HepG2 (cell line): Measurements from ENCODE around the gene ARL8A. TPM values are rescaled to one million over a fixed set of nuclear protein-coding genes. Genes with fewer than 3 reads are reported as not detected.
A peak's percentile ranks its signal among the peaks of the same experiment; 100 is the strongest.

Source experiments
- ATAC-seq: fragments of 200-7000 bp; cut with Tn5 transposase; 3 replicates; pipeline ENCODE4 v1.9.1; 2020; ENCODE audit warnings: mild to moderate bottlenecking, moderate library complexity
- BruUV-seq: library from RNA; stranded (reverse); fragments of 400-500 nt; replicated peaks from 2 replicates; lab custom pipeline; 2021; lab: Mats Ljungman, UMichigan
- CTCF ChIA-PET: fragments of 300-600 bp; formaldehyde crosslinking; extraction: SDS; loops from one replicate; lab custom pipeline; 2021; ENCODE audit warnings: low total read pairs, inconsistent platforms, low intra/inter-chr PET ratio; lab: Yijun Ruan, JAX
- POLR2A ChIA-PET: fragments of 350-600 bp; sonication (Branson Sonifier 250); formaldehyde crosslinking; loops from one replicate; lab custom pipeline; 2020; ENCODE audit warnings: antibody characterized with exemption, inconsistent platforms; lab: Yijun Ruan, JAX
- DNase-seq: peaks from one replicate; pipeline ENCODE4 v3.0.0-alpha.2; 2015; ENCODE audit warnings: low spot score
- FAIRE-seq: peaks from 3 replicates; lab custom pipeline; 2011; peaks lifted over from hg19 to GRCh38; lab: Jason Lieb, UNC
- H2AFZ ChIP-seq: one replicate; pipeline ENCODE4 v1.6.1; 2011; ENCODE audit warnings: low read length, inconsistent platforms
- H3K27ac ChIP-seq: fragments of 300-600 bp; 3 replicates; pipeline ENCODE4 v1.8.0; 2011; ENCODE audit warnings: mixed run types, mild to moderate bottlenecking, mixed read lengths, low read length, inconsistent platforms; ENCODE audit not compliant: insufficient read depth; ENCODE audit errors: extremely low read length
- H3K27me3 ChIP-seq, 2 experiments: fragments of 200-600 bp in 1 of 2; 2 replicates in 1 of 2; 3 replicates in 1 of 2; pipeline versions ENCODE4 v1.6.0 to v1.8.0; 2011; ENCODE audit warnings: low read length in 2 of 2, mild to moderate bottlenecking in 2 of 2, moderate library complexity in 2 of 2, inconsistent platforms in 1 of 2; ENCODE audit not compliant: insufficient read depth in 2 of 2, control insufficient read depth in 1 of 2
- H3K36me3 ChIP-seq, 2 experiments: fragments of 200-600 bp in 1 of 2; replicated peaks in 1 of 2; 2 replicates in 1 of 2; 3 replicates in 1 of 2; pipeline versions ENCODE4 v1.5.1 to v1.8.0; 2011; ENCODE audit warnings: low read length in 2 of 2, inconsistent platforms in 1 of 2; ENCODE audit not compliant: insufficient read depth in 2 of 2, control insufficient read depth in 1 of 2
- H3K4me1 ChIP-seq: 2 replicates; pipeline ENCODE4 v1.5.1; 2012; ENCODE audit warnings: low read length, inconsistent platforms; ENCODE audit not compliant: insufficient read depth
- H3K4me2 ChIP-seq: 2 replicates; pipeline ENCODE4 v1.6.0; 2011; ENCODE audit warnings: low read depth, low read length, inconsistent platforms
- H3K4me3 ChIP-seq, 3 experiments: fragments of 200-600 bp in 1 of 3; sonication (generic), shearing (Covaris generic) in 1 of 3; replicated peaks in 1 of 3; 2 replicates each; pipeline ENCODE4 v1.5.1; 2011 to 2016; ENCODE audit warnings: low read length in 3 of 3, inconsistent platforms in 2 of 3, low read depth in 2 of 3, mild to moderate bottlenecking in 2 of 3, control low read depth in 1 of 3, mixed read lengths in 1 of 3; ENCODE audit not compliant: insufficient read depth in 1 of 3
- H3K79me2 ChIP-seq: one replicate; pipeline ENCODE4 v1.6.1; 2011; ENCODE audit warnings: low read length, inconsistent platforms; ENCODE audit not compliant: insufficient read depth
- H3K9ac ChIP-seq: 2 replicates; pipeline ENCODE4 v1.6.0; 2011; ENCODE audit warnings: mild to moderate bottlenecking, low read depth, low read length, inconsistent platforms; ENCODE audit not compliant: insufficient read depth
- H3K9me3 ChIP-seq: 2 replicates; pipeline ENCODE4 v1.5.1; 2012; ENCODE audit warnings: mild to moderate bottlenecking, low read length
- H4K20me1 ChIP-seq: 2 replicates; pipeline ENCODE4 v1.6.0; 2011; ENCODE audit warnings: inconsistent platforms, mild to moderate bottlenecking, low read length, moderate library complexity; ENCODE audit not compliant: insufficient read depth
- HMGXB3 ChIP-seq: sonication (generic); formaldehyde crosslinking; IDR thresholded peaks from 2 replicates; pipeline ENCODE4 v1.4.0; 2020; ENCODE audit warnings: missing genetic modification reagents, borderline replicate concordance
- HNRNPL ChIP-seq: fragments of 200-400 bp; formaldehyde crosslinking; IDR thresholded peaks from 2 replicates; pipeline ENCODE4 v1.6.1; 2017; ENCODE audit warnings: mild to moderate bottlenecking, low read depth, low read length
- WGBS: methylation state at CpG from one replicate; pipeline ENCODE4 v1.1.6; 2017; ENCODE audit warnings: low lambda C conversion rate; 5-methylcytosine and 5-hydroxymethylcytosine counted together
- in situ Hi-C: cut with HindIII; loops from 2 replicates; pipeline ENCODE4 v1.10.0; 2017; ENCODE audit warnings: low pct_unique_long_range_greater_than_20kb; ENCODE audit not compliant: extremely low pct_ligation_motif_present
- intact Hi-C: fragments of 100-400 bp; cut with micrococcal nuclease; formaldehyde crosslinking; loops from one replicate; pipeline ENCODE4 v1.10.0; 2022; ENCODE audit not compliant: unreplicated experiment
- polyA plus RNA-seq, 8 experiments: library from polyadenylated mRNA; depleted of rRNA in 3 of 8; stranded (reverse) in 7 of 8; unstranded in 1 of 8; fragments of >200 nt; fragmentation: Illumina TruSeq in 4 of 8; extraction: Trizol in 4 of 8; gene quantifications; 2 replicates each; pipeline versions ENCODE4 v1.2.1 to v1.2.3, GENCODE V29; 2011 to 2016; ENCODE audit warnings: low read depth in 4 of 8, missing spikeins in 1 of 8, mixed read lengths in 1 of 8; ENCODE audit not compliant: insufficient read depth in 1 of 8
- total RNA-seq, 5 experiments: library from RNA; depleted of rRNA; stranded (reverse); fragments of >200 nt; fragmentation: Illumina TruSeq; extraction: Trizol; gene quantifications; 2 replicates each; pipeline ENCODE4 v1.2.3, GENCODE V29; 2016; ENCODE audit warnings: low read depth in 1 of 5

Gene ARL8A
- total and polyA plus RNA-seq, 2 of the 13 experiments (the other 11 are each of a cell fraction or from before 2014, with no cell fraction given), result 2.7 to 23.4 TPM

DNA sequence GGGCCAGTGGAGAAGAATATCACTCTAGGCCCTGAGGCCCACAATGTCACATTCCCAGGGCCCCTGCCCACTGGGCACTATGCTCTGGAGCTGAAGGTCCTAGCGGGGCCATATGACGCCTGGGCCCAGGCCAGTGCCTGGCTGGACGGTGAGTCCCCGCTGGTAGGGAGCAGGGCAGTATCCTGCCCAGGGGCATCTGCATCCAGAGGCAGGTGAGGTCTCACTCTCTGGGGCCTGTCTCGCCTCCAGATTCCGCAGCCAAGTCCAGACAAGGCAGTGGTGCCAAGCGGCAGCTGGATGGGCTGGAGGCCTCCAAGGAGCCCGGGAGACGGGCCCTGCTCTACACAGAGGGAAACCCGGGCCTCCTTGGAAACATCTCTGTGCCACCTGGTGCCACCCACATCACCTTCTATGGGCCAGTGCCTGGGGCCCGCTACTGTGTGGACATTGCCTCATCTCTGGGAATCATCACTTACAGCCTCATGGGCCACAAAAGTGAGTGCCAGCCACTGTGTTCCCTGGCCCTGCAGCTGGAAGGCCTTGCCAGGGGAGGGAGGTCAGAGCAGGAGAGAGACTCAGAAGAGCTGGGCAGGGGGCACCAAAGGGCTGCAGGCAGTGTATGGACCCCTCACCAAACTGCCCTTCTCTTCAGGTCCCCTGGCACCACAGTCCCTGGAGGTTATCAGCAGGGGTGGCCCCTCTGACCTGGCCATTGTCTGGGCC is 26.9 kb upstream of the ARL8A start:
- TF ChIP-seq HMGXB3 (CRISPR knock-in tag) (no peak), HNRNPL (0 out of 2 replicates have a peak, but pooled peaks have one; percentile 26)
- CTCF ChIA-PET, result no interaction called here
- H4K20me1 ChIP-seq, result no peaks in the 10 kb centered on the region
- no peaks in the 10 kb centered on the region for H3K79me2 ChIP-seq
- ATAC-seq (peak; percentile 22; the same call in 2 of the 3 replicates), DNase-seq (no peak), FAIRE-seq (no peak)
- H3K27me3 ChIP-seq, result peaks cover 5 to 9% of the 10 kb centered on the region in 2 experiments; a peak in 4 of 5 replicates
- POLR2A ChIA-PET, result no interaction called here
- intact Hi-C loops (no loop called here), in situ Hi-C loops (no loop called here)
- H3K4me1 ChIP-seq, result no peaks in the 10 kb centered on the region
- no peaks in the 10 kb centered on the region for H3K9me3 ChIP-seq
- H3K4me2 ChIP-seq, result no peak overlapping the region
- no peak overlapping the region for H3K4me3 ChIP-seq
- H2AFZ ChIP-seq, result no peak overlapping the region
- H3K27ac ChIP-seq, result no peak overlapping the region
- no peaks in the 10 kb centered on the region for H3K36me3 ChIP-seq
- WGBS, result no CpG with 5 or more reads among the region's 11 CpGs
- BruUV-seq, result no TSS peak
- no peak overlapping the region for H3K9ac ChIP-seq
